Uterus (tissue), 2 donors: ENCODE results near the gene ABAT.

Experiments used
- CTCF ChIP-seq, 4 experiments: fragments of 200-600 bp in 2 of 4; fragments of 450-650 bp in 2 of 4; sonication (generic) in 2 of 4; IDR thresholded peaks; one replicate each; pipeline ENCODE4 v1.5.1; 2016 to 2019; ENCODE audit warnings: antibody characterized with exemption in 4 of 4, mild to moderate bottlenecking in 2 of 4, moderate library complexity in 1 of 4
- POLR2A ChIP-seq, 2 donors: fragments of 450-650 bp; IDR thresholded peaks; one replicate each; pipeline ENCODE4 v1.6.1; 2016; ENCODE audit warnings: antibody characterized with exemption in 2 of 2, mild to moderate bottlenecking in 1 of 2, moderate library complexity in 1 of 2

GRCh38 chr16:8822403-8822802 is 148.0 kb downstream of the ABAT start:
- TF ChIP-seq CTCF (IDR thresholded peaks at IDR 0.05) (no peak), POLR2A (IDR thresholded peaks at IDR 0.05) (no peak)
